CD4-positive, CD25-positive, alpha-beta regulatory T cell (primary cell): ENCODE data around the gene IFIT2. TPM values are rescaled to one million over a fixed set of nuclear protein-coding genes. Genes with fewer than 3 reads are reported as not detected.

ENCODE experiments used
- ATAC-seq, 2 donors: fragments of 150-1000 bp; cut with Tn5 transposase; one replicate each; pipeline ENCODE4 v1.10.0; 2021; ENCODE audit warnings: low read depth in 2 of 2, moderate number of reproducible peaks in 2 of 2, moderate library complexity in 1 of 2
- DNase-seq, 3 donors: peaks; one replicate each; pipeline versions ENCODE4 v3.0.0 to v3.0.0-alpha.2; 2012 to 2022; ENCODE audit warnings: mixed read lengths in 1 of 3
- H3K27ac ChIP-seq: one replicate; pipeline ENCODE4 v1.7.0; 2013; ENCODE audit warnings: mild to moderate bottlenecking, low read length; ENCODE audit not compliant: insufficient read depth, poor library complexity, severe bottlenecking
- H3K27me3 ChIP-seq: one replicate; pipeline ENCODE4 v1.7.0; 2013; ENCODE audit warnings: low read length; ENCODE audit not compliant: control insufficient read depth, insufficient read depth
- H3K36me3 ChIP-seq: one replicate; pipeline ENCODE4 v1.7.0; 2013; ENCODE audit warnings: mild to moderate bottlenecking, low read length, moderate library complexity; ENCODE audit not compliant: control insufficient read depth, insufficient read depth
- H3K4me1 ChIP-seq: 2 replicates; pipeline ENCODE4 v1.7.0; 2013; ENCODE audit warnings: mild to moderate bottlenecking, low read length; ENCODE audit not compliant: insufficient read depth, control insufficient read depth, poor library complexity, severe bottlenecking
- H3K4me3 ChIP-seq: one replicate; pipeline ENCODE4 v1.7.0; 2013; ENCODE audit warnings: low read depth, mild to moderate bottlenecking, low read length, moderate library complexity
- H3K9me3 ChIP-seq, 2 experiments: 1 replicate in 1 of 2; 2 replicates in 1 of 2; pipeline ENCODE4 v1.7.0; 2013; ENCODE audit warnings: low read length in 2 of 2, mild to moderate bottlenecking in 1 of 2, moderate library complexity in 1 of 2; ENCODE audit not compliant: control insufficient read depth in 2 of 2
- H3K27ac Mint-ChIP-seq, 3 donors: one replicate each; pipeline ENCODE4 v1.8.0; 2020 to 2022; ENCODE audit warnings: mild to moderate bottlenecking in 3 of 3, mixed read lengths in 3 of 3, moderate library complexity in 2 of 3
- H3K27me3 Mint-ChIP-seq: one replicate; pipeline ENCODE4 v1.8.0; 2022; ENCODE audit warnings: mild to moderate bottlenecking, mixed read lengths
- H3K36me3 Mint-ChIP-seq: one replicate; pipeline ENCODE4 v1.8.0; 2020; ENCODE audit warnings: mixed read lengths
- H3K4me1 Mint-ChIP-seq, 4 donors: one replicate each; pipeline ENCODE4 v1.8.0; 2020 to 2022; ENCODE audit warnings: mixed read lengths in 4 of 4, mild to moderate bottlenecking in 1 of 4
- H3K4me3 Mint-ChIP-seq, 4 donors: one replicate each; pipeline ENCODE4 v1.8.0; 2020 to 2022; ENCODE audit warnings: mild to moderate bottlenecking in 4 of 4, mixed read lengths in 4 of 4, moderate library complexity in 3 of 4
- H3K9me3 Mint-ChIP-seq, 7 donors: one replicate each; pipeline ENCODE4 v1.8.0; 2020 to 2022; ENCODE audit warnings: mixed read lengths in 7 of 7, mild to moderate bottlenecking in 3 of 7, moderate library complexity in 2 of 7
- polyA plus RNA-seq, 4 donors: library from polyadenylated mRNA; unstranded; fragments of 300-500 nt; fragmentation: Illumina TruSeq; gene quantifications; one replicate each; pipeline ENCODE4 v1.2.3, GENCODE V29; 2021
- total RNA-seq: library from RNA; stranded (reverse); gene quantifications from one replicate; pipeline ENCODE4 v1.2.3, GENCODE V29; 2022

IFIT2 gene
- total and polyA plus RNA-seq, 5 donors from 2014 or later = 3.6 to 10.0 (median 4.7) TPM

DNA sequence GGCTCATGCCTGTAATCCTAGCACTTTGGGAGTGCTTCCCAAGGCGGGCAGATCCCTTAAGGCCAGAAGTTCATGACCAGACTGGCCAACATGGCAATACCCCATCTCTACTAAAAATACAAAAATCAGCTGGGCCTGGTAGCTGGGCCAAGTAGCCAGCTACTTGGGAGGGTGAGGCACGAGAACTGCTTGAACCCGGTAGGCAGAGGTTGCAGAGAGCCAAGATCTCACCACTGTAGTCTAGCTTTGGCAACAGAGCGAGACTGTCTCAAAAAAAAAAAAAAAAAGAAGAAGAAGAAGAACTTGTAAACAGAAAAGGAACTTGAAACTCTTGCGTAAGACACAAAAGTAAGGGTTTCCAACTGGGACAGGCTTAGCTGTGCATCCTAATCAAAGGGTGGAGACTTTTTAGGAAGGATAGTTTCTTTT, 5.6 kb upstream of the IFIT2 start:
- H3K4me1 Mint-ChIP-seq = peaks cover 5 to 21% (median 15%) of the 10 kb centered on the region in 4 donors
- no peak overlapping the region for H3K27ac ChIP-seq
- peaks cover 8% of the 10 kb centered on the region for H3K36me3 Mint-ChIP-seq
- H3K4me3 Mint-ChIP-seq = no peak overlapping the region
- H3K4me3 ChIP-seq = no peak overlapping the region
- ATAC-seq (no peak), DNase-seq (no peak)
- no peaks in the 10 kb centered on the region for H3K36me3 ChIP-seq
- H3K27me3 Mint-ChIP-seq = no peaks in the 10 kb centered on the region
- H3K27me3 ChIP-seq = no peaks in the 10 kb centered on the region
- H3K9me3 Mint-ChIP-seq = peaks cover 0 to 13% (median 4%) of the 10 kb centered on the region in 7 donors
- H3K9me3 ChIP-seq = no peaks in the 10 kb centered on the region
- H3K27ac Mint-ChIP-seq = peak overlapping the region in 1 of 3 donors; percentile 23
- peaks cover 3% of the 10 kb centered on the region for H3K4me1 ChIP-seq

GRCh38 chr10:89297356-89297755, 4.5 kb upstream of the IFIT2 start:
- Mint-ChIP-seq H3K4me1 (peaks cover 14 to 31% (median 19%) of the 10 kb centered on the region in 4 donors), H3K27ac (no peak overlapping the region), H3K4me3 (no peak overlapping the region), H3K9me3 (peaks cover 0 to 13% (median 4%) of the 10 kb centered on the region in 7 donors), H3K27me3 (peaks cover 3% of the 10 kb centered on the region), H3K36me3 (peaks cover 8% of the 10 kb centered on the region)
- H3K4me1 ChIP-seq = peaks cover 7% of the 10 kb centered on the region
- DNase-seq (no peak), ATAC-seq (no peak)
- no peaks in the 10 kb centered on the region for H3K27me3 ChIP-seq
- H3K36me3 ChIP-seq = no peaks in the 10 kb centered on the region
- H3K4me3 ChIP-seq = no peak overlapping the region
- H3K27ac ChIP-seq = no peak overlapping the region
- no peaks in the 10 kb centered on the region for H3K9me3 ChIP-seq

- Histone ChIP-seq H3K27me3 (no peaks in the 10 kb centered on the region), H3K9me3 (no peaks in the 10 kb centered on the region), H3K4me3 (no peak overlapping the region), H3K36me3 (no peaks in the 10 kb centered on the region), H3K27ac (no peak overlapping the region), H3K4me1 (peaks cover 12% of the 10 kb centered on the region)
- Mint-ChIP-seq H3K4me3 (no peak overlapping the region), H3K36me3 (peaks cover 8% of the 10 kb centered on the region), H3K27me3 (peaks cover 6% of the 10 kb centered on the region), H3K27ac (peak overlapping the region in 1 of 3 donors; percentile 1), H3K4me1 (peaks cover 14 to 36% (median 24%) of the 10 kb centered on the region in 4 donors), H3K9me3 (peaks cover 0 to 13% (median 4%) of the 10 kb centered on the region in 7 donors)
- no peak for ATAC-seq
- no peak for DNase-seq
Measured at GRCh38 chr10:89297791-89298190, 4.1 kb upstream of the IFIT2 start.

DNA sequence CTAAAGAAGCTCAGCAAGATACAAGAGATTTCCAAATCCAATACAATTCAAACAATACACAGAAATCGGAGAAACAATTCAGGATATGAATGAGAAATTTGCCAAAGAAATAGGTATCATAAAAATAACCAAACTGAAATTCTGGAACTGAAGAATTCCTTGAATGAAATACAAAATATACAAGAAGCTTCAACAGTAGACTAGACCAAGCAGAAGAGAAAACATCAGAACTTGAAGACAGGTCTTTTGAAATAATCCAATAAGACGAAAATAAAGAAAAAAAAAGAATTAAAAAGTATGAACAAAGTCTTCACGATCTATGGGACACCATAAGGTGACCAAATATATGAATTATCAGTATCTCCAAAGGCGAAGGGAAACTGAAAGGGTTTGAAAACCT, 2.8 kb upstream of the IFIT2 start:
- H3K27me3 Mint-ChIP-seq = peaks cover 6% of the 10 kb centered on the region
- peak overlapping the region in 2 of 4 donors; percentile 44 to 98 for H3K4me3 Mint-ChIP-seq
- peaks cover 0 to 13% (median 4%) of the 10 kb centered on the region in 7 donors for H3K9me3 Mint-ChIP-seq
- no peaks in the 10 kb centered on the region for H3K27me3 ChIP-seq
- H3K4me3 ChIP-seq = no peak overlapping the region
- H3K36me3 Mint-ChIP-seq = peaks cover 11% of the 10 kb centered on the region
- H3K36me3 ChIP-seq = no peaks in the 10 kb centered on the region
- H3K4me1 ChIP-seq = peaks cover 22% of the 10 kb centered on the region
- H3K27ac Mint-ChIP-seq = peak overlapping the region in 2 of 3 donors; percentile 15 to 58
- peaks cover 21 to 41% (median 33%) of the 10 kb centered on the region in 4 donors for H3K4me1 Mint-ChIP-seq
- no peaks in the 10 kb centered on the region for H3K9me3 ChIP-seq
- ATAC-seq = no peak
- no peak for DNase-seq
- no peak overlapping the region for H3K27ac ChIP-seq

DNA sequence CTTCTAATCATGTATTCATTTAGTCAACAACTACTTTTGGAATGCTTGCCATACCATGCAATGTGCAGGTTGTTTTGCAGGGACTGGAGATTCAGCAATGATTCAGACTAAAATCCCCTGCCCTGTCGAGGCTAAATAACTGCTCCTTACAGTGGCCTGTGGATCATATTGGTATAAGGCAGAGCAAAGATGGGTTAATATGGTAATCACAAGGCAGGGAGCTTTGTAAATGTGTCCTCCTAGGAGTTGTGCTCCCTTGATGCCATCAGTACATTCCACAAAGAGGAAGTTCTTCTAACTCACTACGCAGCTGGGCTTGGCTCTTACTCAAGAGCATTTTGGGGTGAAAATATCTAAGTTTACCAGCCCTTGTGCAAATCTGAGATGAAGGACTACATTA, 614 bp upstream of the IFIT2 start:
- no peaks in the 10 kb centered on the region for H3K27me3 ChIP-seq
- H3K9me3 ChIP-seq = no peaks in the 10 kb centered on the region
- peak overlapping the region; percentile 96 for H3K4me3 ChIP-seq
- H3K36me3 ChIP-seq = peaks cover 6% of the 10 kb centered on the region
- peak in 1 of 2 donors; percentile 29 for ATAC-seq
- peak in 1 of 3 donors; percentile 33 for DNase-seq
- peaks cover 0 to 13% (median 5%) of the 10 kb centered on the region in 7 donors for H3K9me3 Mint-ChIP-seq
- peak overlapping the region; percentile 94 to 98 (median 96) for H3K4me3 Mint-ChIP-seq
- H3K27ac ChIP-seq = peak overlapping the region; percentile 67
- peaks cover 26% of the 10 kb centered on the region for H3K4me1 ChIP-seq
- H3K36me3 Mint-ChIP-seq = peaks cover 27% of the 10 kb centered on the region
- peak overlapping the region; percentile 74 to 98 (median 98) for H3K27ac Mint-ChIP-seq
- H3K27me3 Mint-ChIP-seq = peaks cover 9% of the 10 kb centered on the region
- peaks cover 29 to 43% (median 34%) of the 10 kb centered on the region in 4 donors for H3K4me1 Mint-ChIP-seq

DNA sequence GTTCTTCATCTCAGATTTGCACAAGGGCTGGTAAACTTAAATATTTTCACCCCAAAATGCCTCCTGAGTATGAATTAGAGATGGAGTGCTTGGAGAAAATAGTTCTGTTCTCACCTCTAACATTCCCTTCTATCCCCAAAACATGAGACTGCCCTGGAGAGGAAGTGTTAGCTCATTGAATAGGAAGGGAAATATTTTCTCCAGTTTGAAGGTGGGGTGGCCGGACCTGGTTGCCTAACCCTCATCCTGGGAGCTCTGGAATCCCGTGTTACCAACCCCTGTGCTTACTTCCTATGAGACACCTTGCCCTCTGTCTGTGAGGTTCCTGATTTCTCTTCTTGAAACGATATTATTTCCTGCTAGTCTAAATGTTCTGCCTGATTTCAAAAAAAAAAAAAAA, 779 bp downstream of the IFIT2 start:
- Histone ChIP-seq H3K4me3 (peak overlapping the region; percentile 96), H3K9me3 (no peaks in the 10 kb centered on the region), H3K4me1 (peaks cover 26% of the 10 kb centered on the region), H3K27ac (no peak overlapping the region), H3K27me3 (no peaks in the 10 kb centered on the region), H3K36me3 (peaks cover 17% of the 10 kb centered on the region)
- Mint-ChIP-seq H3K9me3 (peaks cover 0 to 15% (median 6%) of the 10 kb centered on the region in 7 donors), H3K27ac (peak overlapping the region; percentile 74 to 98 (median 98)), H3K4me1 (peaks cover 29 to 43% (median 36%) of the 10 kb centered on the region in 4 donors), H3K36me3 (peaks cover 39% of the 10 kb centered on the region), H3K4me3 (peak overlapping the region; percentile 94 to 98 (median 96)), H3K27me3 (peaks cover 9% of the 10 kb centered on the region)
- ATAC-seq = no peak
- DNase-seq = no peak

DNA sequence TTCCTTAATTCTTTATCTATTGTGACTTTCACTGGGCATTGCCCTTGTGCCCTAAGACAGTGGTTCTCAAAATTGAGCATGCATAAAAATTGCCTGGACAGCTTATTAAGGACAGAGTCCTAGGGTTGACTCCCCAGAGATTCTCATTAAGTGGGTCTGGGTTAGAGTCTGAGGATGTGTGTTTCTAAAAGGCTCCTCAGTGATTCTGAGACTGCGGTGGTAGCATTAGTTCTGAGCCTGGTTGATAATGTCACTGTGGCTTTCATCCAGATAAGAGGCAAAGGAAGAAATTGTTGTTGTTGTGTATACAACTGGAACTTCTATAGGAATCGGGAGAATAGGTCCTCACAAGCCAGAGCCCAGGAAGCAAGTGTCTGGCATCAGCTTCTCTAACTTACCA, 1.3 kb downstream of the IFIT2 start:
- Mint-ChIP-seq H3K27me3 (peaks cover 9% of the 10 kb centered on the region), H3K4me1 (peaks cover 29 to 43% (median 36%) of the 10 kb centered on the region in 4 donors), H3K27ac (peak overlapping the region in 2 of 3 donors; percentile 6 to 98), H3K9me3 (peaks cover 0 to 14% (median 6%) of the 10 kb centered on the region in 7 donors), H3K4me3 (peak overlapping the region; percentile 94 to 98 (median 96)), H3K36me3 (peaks cover 43% of the 10 kb centered on the region)
- ATAC-seq = no peak
- Histone ChIP-seq H3K36me3 (peaks cover 19% of the 10 kb centered on the region), H3K9me3 (peaks cover 0 to 2% of the 10 kb centered on the region in 2 experiments), H3K4me3 (peak overlapping the region; percentile 96), H3K27me3 (no peaks in the 10 kb centered on the region), H3K4me1 (peaks cover 26% of the 10 kb centered on the region), H3K27ac (no peak overlapping the region)
- no peak for DNase-seq

DNA sequence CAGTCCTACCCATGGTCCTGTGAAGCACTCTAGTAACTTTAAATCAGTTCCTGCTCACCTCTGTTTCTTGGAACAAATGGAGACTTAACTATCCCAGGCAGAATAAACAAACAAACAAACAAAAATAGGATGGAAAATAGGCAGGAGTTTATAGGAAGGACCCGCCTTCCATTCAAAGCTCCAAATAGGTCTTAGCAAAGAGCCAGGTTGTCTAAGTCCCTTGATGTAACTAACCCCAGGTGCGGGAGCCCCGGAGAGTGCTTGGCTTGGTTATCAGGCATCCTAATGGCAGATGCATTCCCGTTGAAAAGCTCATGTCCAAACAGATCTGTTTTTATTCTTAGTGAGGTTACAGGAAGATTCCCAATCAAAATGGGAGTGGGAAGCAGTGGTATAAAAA, 2.2 kb downstream of the IFIT2 start:
- Mint-ChIP-seq H3K36me3 (peaks cover 42% of the 10 kb centered on the region), H3K27me3 (peaks cover 9% of the 10 kb centered on the region), H3K9me3 (peaks cover 0 to 9% (median 3%) of the 10 kb centered on the region in 7 donors), H3K4me1 (peaks cover 29 to 43% (median 34%) of the 10 kb centered on the region in 4 donors), H3K4me3 (peak overlapping the region; percentile 94 to 98 (median 96)), H3K27ac (peak overlapping the region in 2 of 3 donors; percentile 17 to 74)
- ATAC-seq = no peak
- Histone ChIP-seq H3K36me3 (peaks cover 25% of the 10 kb centered on the region), H3K4me1 (peaks cover 26% of the 10 kb centered on the region), H3K27me3 (no peaks in the 10 kb centered on the region), H3K9me3 (peaks cover 0 to 2% of the 10 kb centered on the region in 2 experiments), H3K27ac (no peak overlapping the region), H3K4me3 (peak overlapping the region; percentile 96)
- DNase-seq = no peak
